ENCODE data around the gene C1QTNF1. TPM values are rescaled to one million over a fixed set of nuclear protein-coding genes. Genes with fewer than 3 reads are reported as not detected.

C1QTNF1 gene
- total and polyA plus RNA-seq, 9 of the 15 experiments (the other 6 are each of a cell fraction or from before 2014, with no cell fraction given), result 0.09 TPM; not detected in 8

DNA sequence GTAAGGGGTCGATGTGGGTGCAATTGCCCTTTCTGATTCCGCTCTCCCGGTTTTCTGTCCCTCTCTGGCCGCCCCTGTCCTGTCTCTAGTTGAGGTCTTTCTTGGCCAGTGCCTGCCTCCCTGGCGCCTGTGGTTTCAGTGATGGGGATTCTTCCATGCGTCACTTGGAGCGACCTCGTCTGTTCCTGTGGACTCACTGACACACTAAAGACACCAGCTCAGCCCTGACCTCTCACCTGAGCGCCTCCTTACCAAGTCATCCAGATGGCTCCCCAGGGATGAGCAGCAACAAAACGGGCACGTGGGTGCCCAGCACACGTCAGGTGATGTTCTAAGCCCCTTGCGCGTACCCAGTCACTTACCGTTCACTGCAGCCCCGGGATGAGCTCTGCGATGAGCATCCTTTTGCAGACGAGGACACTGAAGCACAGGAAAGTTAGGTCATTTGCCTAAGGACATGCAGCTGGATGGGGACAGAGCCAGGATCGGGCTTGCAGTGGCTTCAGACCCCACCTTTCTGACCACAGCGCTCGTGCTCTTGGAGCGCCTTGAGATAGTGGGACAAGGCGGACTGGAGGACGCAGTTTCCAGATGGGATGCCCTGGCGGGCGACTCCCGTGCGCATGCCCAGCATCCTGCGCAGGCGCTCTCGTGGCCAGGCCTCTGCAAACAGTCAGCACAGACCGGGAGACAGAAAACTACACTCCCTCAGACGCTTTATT lies 32.8 kb upstream of the C1QTNF1 start:
- Histone ChIP-seq H3K9me1 (ENCODE audit: control insufficient read depth, insufficient read depth, low read length) (no peaks in the 10 kb centered on the region), H3K36me3 (ENCODE audit: control insufficient read depth, insufficient read depth, low read length) (peaks cover 64% of the 10 kb centered on the region; the same call in 2 of the 3 replicates), H4K20me1 (replicated peaks; ENCODE audit: control insufficient read depth, insufficient read depth, low read length) (0 out of 2 replicates have a peak, but pooled peaks cover 5% of the 10 kb centered on the region), H2AFZ (ENCODE audit: low read depth, low read length) (no peak overlapping the region), H3K4me3 (no peak overlapping the region), H3K9me3 (replicated peaks; ENCODE audit: control insufficient read depth, insufficient read depth, low read depth, low read length) (no peaks in the 10 kb centered on the region), H3K27ac (ENCODE audit: extremely low read depth, low read depth, low read length) (no peak overlapping the region), H3K27me3 (ENCODE audit: control insufficient read depth in 2 of 2, insufficient read depth in 2 of 2, low read length in 2 of 2) (no peaks in the 10 kb centered on the region), H3K9ac (ENCODE audit: insufficient read depth in 1 of 2, low read depth in 2 of 2, low read length in 2 of 2) (no peak overlapping the region; a peak in 1 of 4 replicates), H3K79me2 (ENCODE audit: control insufficient read depth, insufficient read depth, low read length) (no peaks in the 10 kb centered on the region), H3K4me1 (replicated peaks in 1 of 2; ENCODE audit: control insufficient read depth in 2 of 2, insufficient read depth in 2 of 2, low read length in 2 of 2) (peaks cover 19 to 37% of the 10 kb centered on the region in 2 experiments), H3K4me2 (ENCODE audit: insufficient read depth, low read length) (no peak overlapping the region)
- BruUV-seq (replicated peaks), result no TSS peak
- 95% methylated on average over 33 of the region's 33 CpGs for WGBS (ENCODE audit: insufficient coverage, low coverage, missing lambda C conversion rate)
- ATAC-seq (no peak), FAIRE-seq (no peak), DNase-seq (ENCODE audit: extremely low read depth in 1 of 4, low spot score in 3 of 4) (no peak)
- POLR2A ChIA-PET, result interaction anchor here (0.6 to 1.3 kb wide), 3 partner anchors 9 to 19 kb away, joined by 3 to 4 read pairs (median 4); no protein-coding TSS in a partner anchor
- TF ChIP-seq, protein P1, sequence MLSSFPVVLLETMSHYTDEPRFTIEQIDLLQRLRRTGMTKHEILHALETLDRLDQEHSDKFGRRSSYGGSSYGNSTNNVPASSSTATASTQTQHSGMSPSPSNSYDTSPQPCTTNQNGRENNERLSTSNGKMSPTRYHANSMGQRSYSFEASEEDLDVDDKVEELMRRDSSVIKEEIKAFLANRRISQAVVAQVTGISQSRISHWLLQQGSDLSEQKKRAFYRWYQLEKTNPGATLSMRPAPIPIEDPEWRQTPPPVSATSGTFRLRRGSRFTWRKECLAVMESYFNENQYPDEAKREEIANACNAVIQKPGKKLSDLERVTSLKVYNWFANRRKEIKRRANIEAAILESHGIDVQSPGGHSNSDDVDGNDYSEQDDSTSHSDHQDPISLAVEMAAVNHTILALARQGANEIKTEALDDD (IDR thresholded peaks at IDR 0.05), result no peak
- TF ChIP-seq, protein P2, sequence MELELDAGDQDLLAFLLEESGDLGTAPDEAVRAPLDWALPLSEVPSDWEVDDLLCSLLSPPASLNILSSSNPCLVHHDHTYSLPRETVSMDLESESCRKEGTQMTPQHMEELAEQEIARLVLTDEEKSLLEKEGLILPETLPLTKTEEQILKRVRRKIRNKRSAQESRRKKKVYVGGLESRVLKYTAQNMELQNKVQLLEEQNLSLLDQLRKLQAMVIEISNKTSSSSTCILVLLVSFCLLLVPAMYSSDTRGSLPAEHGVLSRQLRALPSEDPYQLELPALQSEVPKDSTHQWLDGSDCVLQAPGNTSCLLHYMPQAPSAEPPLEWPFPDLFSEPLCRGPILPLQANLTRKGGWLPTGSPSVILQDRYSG (tag; conservative IDR thresholded peaks at IDR 0.05; ENCODE audit: low read depth), result no peak
- TF ChIP-seq BRF1 (IDR thresholded peaks at IDR 0.05; ENCODE audit: borderline replicate concordance, extremely low read depth, insufficient read length) (no peak), SRSF1 (IDR thresholded peaks at IDR 0.05; ENCODE audit: low read depth, low read length) (no peak), ZNF717 (CRISPR knock-in tag; IDR thresholded peaks at IDR 0.05) (no peak), CHD1 (IDR thresholded peaks at IDR 0.05; ENCODE audit: low read length) (no peak), SRSF3 (IDR thresholded peaks at IDR 0.05; ENCODE audit: insufficient read depth, low read length) (no peak)
- intact Hi-C loops (cut with micrococcal nuclease), result no loop called here
- CTCF ChIA-PET (ENCODE audit: low intra/inter-chr PET ratio), result no interaction called here
- in situ Hi-C loops (cut with MboI), result no loop called here

All from K562 (cell line).